ENCODE measurements around the gene OVCH1.

- TF ChIP-seq, protein P1, sequence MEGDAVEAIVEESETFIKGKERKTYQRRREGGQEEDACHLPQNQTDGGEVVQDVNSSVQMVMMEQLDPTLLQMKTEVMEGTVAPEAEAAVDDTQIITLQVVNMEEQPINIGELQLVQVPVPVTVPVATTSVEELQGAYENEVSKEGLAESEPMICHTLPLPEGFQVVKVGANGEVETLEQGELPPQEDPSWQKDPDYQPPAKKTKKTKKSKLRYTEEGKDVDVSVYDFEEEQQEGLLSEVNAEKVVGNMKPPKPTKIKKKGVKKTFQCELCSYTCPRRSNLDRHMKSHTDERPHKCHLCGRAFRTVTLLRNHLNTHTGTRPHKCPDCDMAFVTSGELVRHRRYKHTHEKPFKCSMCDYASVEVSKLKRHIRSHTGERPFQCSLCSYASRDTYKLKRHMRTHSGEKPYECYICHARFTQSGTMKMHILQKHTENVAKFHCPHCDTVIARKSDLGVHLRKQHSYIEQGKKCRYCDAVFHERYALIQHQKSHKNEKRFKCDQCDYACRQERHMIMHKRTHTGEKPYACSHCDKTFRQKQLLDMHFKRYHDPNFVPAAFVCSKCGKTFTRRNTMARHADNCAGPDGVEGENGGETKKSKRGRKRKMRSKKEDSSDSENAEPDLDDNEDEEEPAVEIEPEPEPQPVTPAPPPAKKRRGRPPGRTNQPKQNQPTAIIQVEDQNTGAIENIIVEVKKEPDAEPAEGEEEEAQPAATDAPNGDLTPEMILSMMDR (IDR thresholded peaks at IDR 0.05) = no peak
- TF ChIP-seq ZFX (IDR thresholded peaks at IDR 0.05; ENCODE audit: borderline replicate concordance) = no peak
Measured at GRCh38 chr12:29518407-29518806, 20.9 kb upstream of the OVCH1 start.
